ENCODE results near the gene SNAPC2.

GRCh38 chr19:7873304-7874075 lies 46.6 kb upstream of the SNAPC2 start:
- TF ChIP-seq CTCF (IDR thresholded peaks at IDR 0.05) (no peak), POLR2A (IDR thresholded peaks at IDR 0.05) (no peak)

All from Peyer's patch (tissue), 4 donors.